GM06990 (cell line): ENCODE results near the gene CFAP300.

ENCODE experiments used
- DNase-seq: peaks from one replicate; pipeline ENCODE4 v3.0.0-alpha.2; 2011; ENCODE audit not compliant: insufficient read length; ENCODE audit errors: extremely low read depth
- H3K27me3 ChIP-seq: replicated peaks from 2 replicates; pipeline ENCODE4 v1.6.0; 2011; ENCODE audit warnings: low read length; ENCODE audit not compliant: control insufficient read depth, insufficient read depth
- H3K36me3 ChIP-seq: 2 replicates; pipeline ENCODE4 v1.5.1; 2011; ENCODE audit warnings: low read length; ENCODE audit not compliant: control insufficient read depth, insufficient read depth
- H3K4me3 ChIP-seq: replicated peaks from 2 replicates; pipeline ENCODE4 v1.5.1; 2011; ENCODE audit warnings: low read depth, mild to moderate bottlenecking, control low read depth, low read length
- TF ChIP-seq, protein P1 (sequence below): IDR thresholded peaks from 2 replicates; pipeline ENCODE4 v1.5.1; 2011; ENCODE audit warnings: low read length, control low read depth, mild to moderate bottlenecking, inconsistent platforms; ENCODE audit not compliant: insufficient read depth, poor library complexity, severe bottlenecking

Gene CFAP300

DNA sequence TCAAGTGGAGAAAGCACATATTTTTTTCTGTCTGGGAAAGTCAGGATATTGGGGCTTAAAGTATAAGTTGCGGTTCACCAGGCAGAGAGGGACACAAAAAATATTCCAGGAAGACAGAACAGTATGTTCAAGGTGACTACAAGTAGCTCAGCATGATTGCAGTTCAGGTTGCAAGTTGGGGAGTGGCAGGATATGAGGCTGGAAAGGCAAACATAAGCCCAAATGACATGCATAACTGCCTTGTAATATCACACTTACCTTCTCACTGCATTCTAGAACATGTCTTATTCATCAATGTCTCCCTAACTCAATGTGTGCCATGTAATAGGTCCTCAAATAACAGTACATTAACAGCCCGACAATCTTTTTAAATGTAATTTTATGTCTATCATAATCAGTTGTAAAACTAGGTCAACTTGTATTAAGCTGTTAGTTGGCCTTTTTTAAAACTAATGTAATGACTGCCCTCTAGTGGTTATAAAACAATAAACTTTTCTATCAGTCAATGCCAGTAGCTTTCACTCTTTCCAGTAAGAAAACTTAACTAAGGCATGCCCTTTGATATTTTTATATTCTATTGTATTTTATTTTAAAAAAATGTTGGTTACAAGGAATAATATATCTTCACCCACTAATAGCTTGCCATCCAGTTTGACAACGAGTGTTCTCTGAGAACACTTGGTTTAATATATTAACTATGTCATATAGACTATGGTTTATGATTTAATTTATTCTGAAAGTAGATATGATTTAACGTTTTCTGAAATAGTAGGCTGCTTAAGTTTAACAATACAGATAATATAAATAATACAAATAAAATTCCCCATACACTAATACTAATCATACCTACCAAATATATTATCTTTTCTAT, 39.4 kb upstream of the CFAP300 start:
- DNase-seq, result peak; percentile 15
- no peaks in the 10 kb centered on the region for H3K36me3 ChIP-seq
- H3K27me3 ChIP-seq, result no peaks in the 10 kb centered on the region; the same call in 1 of the 2 replicates
- TF ChIP-seq, protein P1, sequence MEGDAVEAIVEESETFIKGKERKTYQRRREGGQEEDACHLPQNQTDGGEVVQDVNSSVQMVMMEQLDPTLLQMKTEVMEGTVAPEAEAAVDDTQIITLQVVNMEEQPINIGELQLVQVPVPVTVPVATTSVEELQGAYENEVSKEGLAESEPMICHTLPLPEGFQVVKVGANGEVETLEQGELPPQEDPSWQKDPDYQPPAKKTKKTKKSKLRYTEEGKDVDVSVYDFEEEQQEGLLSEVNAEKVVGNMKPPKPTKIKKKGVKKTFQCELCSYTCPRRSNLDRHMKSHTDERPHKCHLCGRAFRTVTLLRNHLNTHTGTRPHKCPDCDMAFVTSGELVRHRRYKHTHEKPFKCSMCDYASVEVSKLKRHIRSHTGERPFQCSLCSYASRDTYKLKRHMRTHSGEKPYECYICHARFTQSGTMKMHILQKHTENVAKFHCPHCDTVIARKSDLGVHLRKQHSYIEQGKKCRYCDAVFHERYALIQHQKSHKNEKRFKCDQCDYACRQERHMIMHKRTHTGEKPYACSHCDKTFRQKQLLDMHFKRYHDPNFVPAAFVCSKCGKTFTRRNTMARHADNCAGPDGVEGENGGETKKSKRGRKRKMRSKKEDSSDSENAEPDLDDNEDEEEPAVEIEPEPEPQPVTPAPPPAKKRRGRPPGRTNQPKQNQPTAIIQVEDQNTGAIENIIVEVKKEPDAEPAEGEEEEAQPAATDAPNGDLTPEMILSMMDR, result peak; percentile 34
- no peak overlapping the region for H3K4me3 ChIP-seq

DNA sequence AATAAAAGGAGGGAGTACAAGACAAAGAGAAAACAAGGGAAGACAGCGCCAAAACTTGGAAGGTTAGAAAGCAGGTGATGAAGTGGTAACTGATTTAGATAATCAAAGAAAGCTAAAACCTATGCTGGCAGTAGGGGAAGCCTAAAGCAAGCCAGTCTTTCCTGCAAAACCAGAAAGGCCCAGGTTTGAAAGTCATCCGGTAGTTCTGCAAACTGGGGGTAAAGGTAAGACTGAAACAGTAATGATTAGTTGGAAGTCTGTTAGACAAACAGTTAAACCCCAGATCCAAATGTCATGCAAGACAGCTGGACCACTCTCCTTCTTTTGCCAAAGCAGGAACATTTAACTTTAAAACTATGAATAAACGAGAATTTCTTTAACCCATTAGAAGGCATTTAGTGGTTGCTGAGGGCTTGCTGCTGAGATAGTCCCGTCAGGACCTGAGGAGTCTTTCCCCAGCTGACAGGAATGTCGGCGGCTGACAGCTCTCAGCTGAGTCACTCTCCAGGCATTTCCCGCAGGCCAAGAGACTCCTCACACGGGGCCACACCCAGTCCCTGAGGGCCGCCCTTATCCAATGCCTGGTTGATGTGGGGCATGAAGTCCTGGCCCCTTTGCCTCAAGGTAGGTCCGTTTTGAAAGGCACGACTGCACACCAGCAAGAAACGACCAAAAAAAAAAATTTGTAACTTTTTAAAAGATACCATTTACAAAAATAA, 36.3 kb upstream of the CFAP300 start:
- TF ChIP-seq, protein P1, result no peak
- DNase-seq, result no peak
- Histone ChIP-seq H3K4me3 (no peak overlapping the region), H3K36me3 (no peaks in the 10 kb centered on the region), H3K27me3 (no peaks in the 10 kb centered on the region; the same call in 1 of the 2 replicates)

DNA sequence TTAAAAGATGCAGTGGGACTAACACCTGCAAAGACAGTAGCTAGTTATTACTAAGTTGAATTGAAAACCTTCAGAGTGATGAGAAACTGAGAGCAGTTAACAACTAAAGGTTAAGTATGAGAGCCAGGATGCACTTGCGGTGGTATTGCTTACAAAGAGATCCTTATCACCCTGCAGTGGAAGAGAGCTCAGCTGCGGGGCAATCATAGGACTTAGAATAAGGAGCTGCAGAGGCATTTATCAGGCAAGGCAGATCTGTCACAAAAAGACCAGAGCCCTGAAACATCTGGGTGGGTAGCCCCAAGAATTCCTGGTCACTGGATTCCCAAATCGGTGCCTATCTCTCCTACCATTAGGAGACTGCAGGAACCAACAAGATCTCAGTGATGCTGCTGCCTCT, 34.3 kb upstream of the CFAP300 start:
- no peak overlapping the region for H3K4me3 ChIP-seq
- H3K27me3 ChIP-seq, result no peaks in the 10 kb centered on the region; the same call in 1 of the 2 replicates
- TF ChIP-seq, protein P1, result no peak
- no peak for DNase-seq
- H3K36me3 ChIP-seq, result no peaks in the 10 kb centered on the region

DNA sequence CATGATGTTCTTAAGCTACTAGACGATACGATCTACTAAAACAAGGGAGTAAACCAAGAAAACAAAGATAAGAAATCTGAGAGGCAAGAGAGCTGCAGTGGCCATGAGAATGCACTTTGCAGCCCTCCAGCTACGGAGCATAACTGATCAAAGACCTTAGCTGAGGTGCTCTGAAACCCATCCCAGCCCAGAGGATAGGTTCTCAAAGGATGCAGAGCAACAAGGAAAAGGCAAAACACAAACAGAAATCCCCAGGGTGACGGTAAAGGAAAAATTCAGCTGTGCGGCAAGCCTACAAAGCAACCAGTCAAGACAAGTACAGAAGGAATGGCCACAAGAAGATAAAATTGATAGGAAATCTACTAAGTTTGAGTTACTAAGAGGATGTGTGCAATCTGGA, 32.5 kb upstream of the CFAP300 start:
- DNase-seq, result no peak
- no peaks in the 10 kb centered on the region for H3K36me3 ChIP-seq
- H3K27me3 ChIP-seq, result no peaks in the 10 kb centered on the region; the same call in 1 of the 2 replicates
- H3K4me3 ChIP-seq, result no peak overlapping the region
- TF ChIP-seq, protein P1, result no peak

DNA sequence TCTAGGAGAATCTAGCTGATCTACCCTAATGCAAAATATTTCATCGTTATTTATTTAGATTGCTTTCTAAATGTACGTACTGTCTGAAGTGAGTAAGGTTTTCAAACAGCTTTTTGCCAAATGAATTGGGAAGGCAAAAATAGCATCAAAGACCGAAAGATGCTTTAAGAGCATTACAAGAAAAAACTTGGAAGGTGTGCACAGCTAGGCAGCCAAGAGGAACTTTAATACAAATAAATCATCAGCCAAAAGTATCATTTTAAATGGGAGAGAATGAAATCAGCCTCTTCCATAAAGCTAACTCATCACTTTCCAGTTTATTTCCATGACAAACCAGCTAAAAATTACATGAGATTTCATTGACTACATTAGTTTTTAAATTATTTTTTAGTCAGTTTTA, 30.2 kb upstream of the CFAP300 start:
- TF ChIP-seq, protein P1, result no peak
- DNase-seq, result no peak
- H3K27me3 ChIP-seq, result no peaks in the 10 kb centered on the region
- H3K4me3 ChIP-seq, result no peak overlapping the region
- H3K36me3 ChIP-seq, result no peaks in the 10 kb centered on the region
